Activated CD4-positive, alpha-beta T cell treated with anti-CD3 and anti-CD28 coated beads, Interleukin-2, amount 50 U/mL, for 48 hours (primary cell): Measurements from ENCODE around the gene SHROOM2.
A peak's percentile ranks its signal among the peaks of the same experiment; 100 is the strongest.
"Not testable (repeated sequence)": the region's sequence is repeated elsewhere in the genome, so short reads cannot be mapped to it uniquely, and the experiment has no call there.

ENCODE experiments used
- DNase-seq, 2 experiments: peaks; one replicate each; pipeline ENCODE4 v3.0.0-alpha.2; 2020

The SHROOM2 gene

GRCh38 chrX:9786798-9787635 lies 788 bp downstream of the SHROOM2 start:
- no peak for DNase-seq

DNA sequence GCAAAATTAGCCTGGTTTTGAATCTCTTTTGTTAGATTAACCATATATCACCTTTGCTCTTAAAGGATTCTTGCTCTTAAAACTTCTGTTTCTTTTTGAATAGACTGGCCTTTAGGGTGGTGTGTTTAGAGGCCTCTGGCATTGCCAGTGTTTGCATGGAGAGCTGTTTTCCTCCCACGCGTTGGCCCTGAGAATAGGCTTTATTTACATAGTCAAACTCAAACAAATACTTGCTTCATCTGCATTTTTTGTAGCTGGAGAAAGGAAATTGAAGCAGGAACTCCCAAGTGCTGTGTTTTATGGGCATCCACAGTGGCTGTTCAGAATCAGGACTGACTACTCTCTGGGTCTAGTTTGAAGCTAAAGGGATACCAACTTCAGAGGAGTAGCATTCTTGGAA lies 2.7 kb downstream of the SHROOM2 start:
- no peak for DNase-seq

GRCh38 chrX:9789555-9789954 lies 3.3 kb downstream of the SHROOM2 start:
- no peak for DNase-seq

- no peak for DNase-seq
Observed at GRCh38 chrX:9790866-9791265, 4.6 kb downstream of the SHROOM2 start.

- no peak for DNase-seq
Observed at GRCh38 chrX:9794495-9794894, 8.3 kb downstream of the SHROOM2 start.

DNA sequence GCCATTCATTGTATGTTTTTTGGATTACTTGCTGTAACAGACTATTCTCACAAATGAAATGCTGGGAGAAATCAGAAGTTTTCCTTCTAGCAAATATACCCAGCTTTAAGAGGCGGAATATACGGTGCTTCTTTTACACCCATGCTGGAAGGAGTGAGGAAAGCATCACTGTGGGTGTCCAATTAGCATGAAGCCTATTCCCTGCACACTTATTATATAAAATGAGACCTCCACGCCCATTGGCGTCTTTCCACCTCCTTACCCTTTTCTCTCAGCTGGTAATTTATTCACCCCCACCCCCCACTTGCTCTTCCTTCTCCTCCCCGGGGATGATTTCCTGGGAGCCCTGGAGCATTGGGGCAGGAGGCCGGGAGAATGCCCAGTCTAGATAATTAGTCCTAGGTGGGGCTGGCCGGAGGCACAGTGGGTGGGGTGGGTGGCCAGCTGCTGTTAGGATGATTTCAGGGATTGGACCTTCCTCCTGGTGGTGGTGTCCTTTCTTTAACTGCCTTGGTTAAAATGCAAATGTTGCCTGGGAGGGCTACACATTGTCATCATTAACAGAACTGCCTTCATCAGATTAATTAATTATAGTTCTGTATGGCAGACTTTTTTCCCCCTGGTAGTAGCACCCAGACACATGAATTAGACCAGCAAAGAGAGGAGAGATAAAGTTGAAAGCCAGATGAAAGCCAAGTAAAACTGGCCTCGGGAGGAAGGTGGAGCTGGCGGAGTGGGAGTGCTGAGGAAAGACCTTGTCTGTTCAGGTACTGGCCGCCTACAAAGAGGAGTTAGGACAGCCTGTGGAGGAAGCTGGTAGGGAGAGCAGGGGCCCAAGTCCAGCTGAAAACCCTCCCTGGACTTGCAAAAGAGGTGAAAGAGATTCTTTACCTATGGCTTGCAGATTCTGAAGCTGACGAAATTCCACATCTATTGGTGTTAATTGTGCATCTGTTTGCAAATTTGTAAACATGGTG lies 11.4 kb downstream of the SHROOM2 start:
- no peak for DNase-seq

DNA sequence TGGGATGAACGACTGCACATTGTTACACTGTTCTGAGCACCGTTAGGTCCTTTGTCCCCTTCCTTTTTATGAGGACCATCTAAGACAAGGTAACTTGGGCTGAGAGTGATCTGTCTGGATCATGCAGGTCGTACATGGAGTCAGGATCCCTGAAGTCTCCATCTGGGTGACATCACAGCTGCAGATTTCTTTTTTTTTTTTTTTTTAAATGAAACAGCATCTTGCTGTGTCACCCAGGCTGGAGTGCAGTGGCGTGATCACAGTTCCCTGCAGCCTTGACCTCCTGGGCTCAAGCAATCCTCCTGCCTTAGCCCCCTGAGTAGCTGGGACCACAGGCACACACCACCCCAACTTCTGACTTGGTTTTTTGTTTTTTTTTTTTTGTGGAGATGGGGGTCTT lies 16.5 kb downstream of the SHROOM2 start:
- no peak for DNase-seq

- DNase-seq = no peak
Observed at GRCh38 chrX:9804444-9804843, 18.2 kb downstream of the SHROOM2 start.

DNA sequence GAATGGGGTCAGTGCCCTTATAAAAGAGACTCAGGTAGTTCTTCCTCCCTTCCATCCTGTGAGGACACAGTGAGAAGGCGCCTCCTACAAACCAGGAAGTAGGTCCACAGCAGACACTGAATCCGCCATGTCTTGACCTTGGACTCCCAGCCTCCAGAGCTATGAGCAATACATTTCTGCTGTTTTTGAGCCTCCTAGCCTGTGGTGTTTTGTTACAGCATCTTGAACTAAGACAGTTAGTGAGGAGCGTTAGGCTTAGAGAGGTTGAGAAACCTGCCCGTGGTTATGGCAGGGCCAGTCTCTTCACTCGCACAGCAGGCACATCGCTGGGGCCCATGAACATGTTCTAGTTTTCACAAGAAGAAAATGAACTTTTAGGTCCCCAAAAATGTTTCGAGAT lies 19.7 kb downstream of the SHROOM2 start:
- no peak for DNase-seq

- DNase-seq = no peak
Observed at GRCh38 chrX:9807355-9808182, 21.3 kb downstream of the SHROOM2 start.

DNA sequence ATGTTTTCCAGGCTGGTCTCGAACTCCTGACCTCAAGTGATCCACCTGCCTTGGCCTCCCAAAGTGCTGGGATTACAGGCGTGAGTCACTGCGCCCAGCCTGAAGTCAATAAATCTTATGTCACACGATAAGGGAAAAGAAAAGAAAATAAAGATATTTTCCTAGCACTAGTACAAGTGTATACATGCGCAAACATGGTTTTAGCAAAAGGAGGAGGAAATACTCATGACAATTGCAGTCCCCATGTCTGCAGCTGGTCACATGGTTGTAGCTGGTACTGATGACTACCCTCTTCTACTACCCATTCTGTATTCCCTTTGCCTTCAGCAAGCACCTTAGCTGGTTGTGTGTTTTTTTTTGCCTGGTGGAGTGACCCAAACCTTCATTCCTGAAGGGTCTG lies 23.6 kb downstream of the SHROOM2 start:
- DNase-seq = not testable (repeated sequence)

- DNase-seq = not testable (repeated sequence)
Observed at GRCh38 chrX:9811086-9811485, 24.9 kb downstream of the SHROOM2 start.

GRCh38 chrX:9816084-9816700 lies 30.0 kb downstream of the SHROOM2 start:
- no peak for DNase-seq

DNA sequence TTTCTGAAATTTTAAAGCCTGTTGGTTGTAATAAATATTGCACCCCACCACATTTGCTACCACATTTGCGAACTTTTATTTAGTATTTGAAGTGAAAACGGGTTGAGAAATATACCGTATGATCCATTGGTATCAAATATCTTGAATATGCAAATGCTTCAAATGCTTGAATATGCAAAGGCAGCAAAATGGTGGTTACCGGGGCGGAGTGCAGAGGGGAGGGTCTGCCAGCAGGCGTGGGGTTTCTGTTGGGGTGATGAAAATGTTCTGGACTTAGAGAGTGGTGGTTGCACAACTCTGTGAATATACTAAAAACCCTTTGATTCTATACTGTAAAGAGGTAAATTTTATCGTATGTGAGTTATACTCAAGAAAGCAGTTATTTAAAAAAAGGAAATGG lies 35.3 kb downstream of the SHROOM2 start:
- no peak for DNase-seq

DNA sequence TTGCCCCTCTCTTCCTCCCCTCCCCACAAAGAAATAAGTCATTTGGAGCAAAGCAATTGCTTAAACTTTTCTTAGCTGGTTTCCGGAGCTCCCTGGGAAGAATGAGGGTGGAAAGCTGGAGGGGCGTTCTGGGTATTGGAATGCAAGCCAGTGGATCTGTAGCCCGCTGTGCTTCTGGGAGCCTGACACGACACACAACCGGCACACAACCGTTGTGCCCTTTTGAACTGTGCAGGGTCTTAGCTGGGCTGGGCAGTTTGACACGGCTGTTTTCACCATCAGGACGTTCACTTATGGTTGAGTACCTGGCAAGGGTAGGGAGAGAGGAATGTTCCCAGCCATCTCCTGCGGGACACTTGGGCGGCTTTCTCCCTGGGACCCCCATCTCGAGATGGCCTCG lies 38.3 kb downstream of the SHROOM2 start:
- DNase-seq = no peak

DNA sequence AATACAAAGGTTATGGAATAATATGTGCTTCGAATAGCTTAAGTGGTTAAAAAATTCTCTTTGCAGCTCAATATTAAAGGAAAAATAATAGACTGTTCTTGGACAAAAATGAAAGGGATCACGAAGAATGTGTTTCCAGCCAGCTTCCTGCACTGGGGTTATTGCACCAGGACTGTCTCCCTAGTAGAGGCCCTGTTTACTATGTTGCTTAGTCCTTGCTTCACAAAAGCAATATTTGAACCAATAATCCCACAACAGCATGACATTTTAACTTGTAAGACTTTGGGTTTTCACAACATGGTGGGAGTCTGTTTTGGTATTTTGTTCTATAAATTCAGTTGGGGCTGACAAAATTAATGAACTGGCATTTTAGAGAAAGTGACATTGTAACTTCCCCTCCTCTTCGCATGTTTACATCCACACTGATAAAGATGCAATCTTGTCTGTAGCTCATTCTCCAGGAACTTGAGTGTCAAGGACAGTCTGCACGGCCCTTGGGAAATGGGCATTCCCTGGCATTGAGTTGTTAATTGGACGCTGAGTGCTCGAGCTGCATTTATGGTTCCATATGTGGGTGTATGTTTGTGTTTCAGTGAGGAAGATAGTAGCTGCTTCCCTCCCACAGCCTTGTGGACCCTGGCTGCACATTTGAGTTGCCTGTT lies 39.0 kb downstream of the SHROOM2 start:
- DNase-seq = no peak

DNA sequence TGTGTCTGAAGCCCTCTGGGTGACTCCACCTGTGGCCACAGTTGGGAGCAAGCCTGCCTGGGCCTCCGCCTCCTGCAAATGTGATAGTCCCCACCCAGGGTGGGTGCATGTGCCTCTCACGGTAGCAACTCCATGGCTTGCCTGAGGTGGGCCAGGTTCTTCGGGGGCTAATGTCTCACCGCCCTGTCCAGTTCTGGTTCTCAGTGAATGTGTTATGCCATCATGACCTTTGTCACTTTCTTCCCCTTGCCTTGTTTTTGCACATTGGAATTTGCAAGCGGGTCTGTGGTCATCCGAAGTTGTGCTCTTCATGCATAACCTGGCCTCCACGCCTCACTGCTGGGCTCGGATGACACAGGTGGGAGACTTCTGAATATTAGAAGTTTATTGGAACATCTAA lies 39.7 kb downstream of the SHROOM2 start:
- DNase-seq = no peak

- peak; percentile 27 to 42 for DNase-seq
Observed at GRCh38 chrX:9829308-9830267, 43.4 kb downstream of the SHROOM2 start.

DNA sequence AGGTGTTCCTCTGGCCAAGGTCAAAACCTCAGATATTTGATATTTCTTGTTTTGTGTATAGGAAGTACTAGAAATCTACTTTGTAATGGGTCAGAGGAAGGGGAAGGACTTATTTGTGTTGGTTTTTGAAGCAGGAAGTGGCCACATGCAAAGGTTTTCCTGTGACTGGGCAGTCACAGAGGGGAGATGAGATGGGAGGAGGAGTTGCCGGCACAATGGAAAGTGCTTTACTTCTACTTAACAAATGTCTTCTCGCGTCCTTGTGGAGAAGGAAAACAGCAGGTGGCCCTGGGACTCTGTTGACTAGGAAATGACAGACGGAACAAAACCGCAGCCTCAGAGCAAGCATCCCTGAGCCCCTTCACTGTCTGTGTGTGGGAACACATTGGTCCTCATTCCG lies 46.6 kb downstream of the SHROOM2 start:
- DNase-seq = no peak

DNA sequence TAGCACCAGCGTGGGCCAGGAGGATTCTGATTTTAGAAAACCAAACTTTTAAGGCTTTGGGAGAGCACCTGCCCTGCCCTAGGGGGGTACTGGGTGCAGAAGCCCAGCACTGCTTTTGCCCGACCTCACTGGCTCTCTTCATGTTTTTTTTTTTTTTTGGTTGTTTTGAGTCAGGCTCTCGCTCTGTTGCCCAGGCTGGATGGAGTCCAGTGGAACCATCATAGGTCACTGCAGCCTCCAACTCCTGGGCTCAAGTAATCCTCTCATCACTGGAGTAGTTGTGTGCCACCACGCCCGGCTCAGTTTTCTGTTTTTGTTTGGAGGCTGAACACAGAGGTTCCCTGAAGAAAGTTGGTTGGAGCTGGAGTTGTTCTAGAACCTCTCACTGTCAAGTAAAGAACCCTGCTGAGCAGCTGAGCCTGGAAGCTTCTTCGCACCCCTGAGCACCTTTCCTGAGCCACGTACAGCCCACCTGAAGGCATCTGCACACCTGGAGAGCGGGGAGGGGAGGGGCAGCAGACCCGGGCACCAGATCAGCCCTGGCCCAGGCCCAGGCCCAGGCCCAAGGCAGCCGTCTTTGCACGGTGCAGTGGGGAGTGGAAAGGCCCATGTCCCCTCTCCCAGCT lies 49.5 kb downstream of the SHROOM2 start:
- no peak for DNase-seq
